ENCODE data around the gene GABBR1.
"Not testable (repeated sequence)": the region's sequence is repeated elsewhere in the genome, so short reads cannot be mapped to it uniquely, and the experiment has no call there.

The GABBR1 gene

GRCh38 chr6:29632789-29633533, at the start of gene GABBR1:
TSS of gene GABBR1 (minus strand) at chr6:29633183. CDS start at chr6:29632385, 798 bp downstream.
- peak; percentile 87 for DNase-seq (ENCODE audit: low spot score)

DNA sequence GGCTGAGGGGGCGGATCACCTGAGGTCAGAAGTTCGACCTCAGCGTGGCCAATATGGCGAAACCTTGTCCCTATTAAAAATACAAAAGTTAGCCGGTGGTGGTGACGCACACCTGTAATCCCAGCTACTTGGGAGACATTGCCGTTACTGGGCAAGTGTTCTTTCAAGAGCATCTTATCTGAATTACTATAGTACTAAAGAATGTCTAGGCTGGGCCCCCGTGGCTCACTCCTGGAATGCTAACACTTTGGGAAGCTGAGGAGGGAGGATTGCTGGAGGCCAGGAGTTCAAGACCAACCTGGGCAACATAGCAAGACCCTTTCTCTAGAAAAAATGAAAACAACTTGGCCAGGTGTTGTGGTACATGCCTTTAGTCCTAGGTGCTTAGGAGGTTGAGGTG, 48.8 kb upstream of the GABBR1 start:
- no peak for DNase-seq (ENCODE audit: low spot score)

DNA sequence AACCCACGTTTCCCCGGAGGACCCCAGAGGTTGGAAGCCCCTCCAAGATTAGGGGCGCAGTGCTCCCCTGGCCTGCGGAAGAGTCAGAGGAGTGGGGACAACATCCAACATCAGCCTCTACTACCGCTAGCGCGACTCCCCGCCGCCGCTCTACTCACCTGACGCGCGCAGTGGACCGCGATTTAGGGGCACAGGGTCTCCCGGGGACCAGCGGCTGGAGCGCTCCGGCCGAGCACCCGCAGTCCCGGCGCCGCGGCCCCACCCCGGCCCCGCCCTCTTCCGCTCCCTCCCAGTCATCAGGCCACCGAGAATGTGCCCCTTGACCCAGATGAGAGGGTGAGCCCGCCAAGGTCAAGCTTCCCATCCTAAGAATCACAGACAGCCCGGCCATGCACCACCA, 47.9 kb upstream of the GABBR1 start, which contains the start of gene ZFP57:
Gene ZFP57, minus strand, starts transcription at position 249 of the 400 bp plus-strand sequence. CDS start 4,149 bp downstream, outside the sequence.
- no peak for DNase-seq (ENCODE audit: low spot score)

- DNase-seq (ENCODE audit: low spot score) = no peak
Observed at GRCh38 chr6:29680416-29680815, 47.4 kb upstream of the GABBR1 start.

GRCh38 chr6:29679962-29680361, 47.0 kb upstream of the GABBR1 start:
- DNase-seq (ENCODE audit: low spot score) = no peak

DNA sequence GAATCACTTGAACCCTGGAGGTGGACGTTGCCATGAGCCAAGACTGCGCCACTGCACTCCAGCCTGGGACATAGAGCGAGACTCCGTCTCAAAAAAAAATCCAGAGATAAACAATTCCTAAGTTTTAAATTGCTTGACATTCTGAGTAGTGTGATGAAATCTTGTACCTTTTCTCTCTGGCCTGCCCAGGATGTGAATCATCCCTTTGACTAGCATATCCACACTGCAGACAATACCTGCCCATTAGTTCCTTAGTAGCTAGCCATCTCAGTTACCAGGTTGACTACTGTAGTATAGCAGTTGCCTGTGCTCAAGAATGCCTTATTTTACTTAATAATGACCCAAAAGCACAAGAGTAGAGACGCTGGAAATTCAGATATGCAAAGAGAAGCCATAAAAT, 45.1 kb upstream of the GABBR1 start:
- peak; percentile 79 for DNase-seq (ENCODE audit: low spot score)

DNA sequence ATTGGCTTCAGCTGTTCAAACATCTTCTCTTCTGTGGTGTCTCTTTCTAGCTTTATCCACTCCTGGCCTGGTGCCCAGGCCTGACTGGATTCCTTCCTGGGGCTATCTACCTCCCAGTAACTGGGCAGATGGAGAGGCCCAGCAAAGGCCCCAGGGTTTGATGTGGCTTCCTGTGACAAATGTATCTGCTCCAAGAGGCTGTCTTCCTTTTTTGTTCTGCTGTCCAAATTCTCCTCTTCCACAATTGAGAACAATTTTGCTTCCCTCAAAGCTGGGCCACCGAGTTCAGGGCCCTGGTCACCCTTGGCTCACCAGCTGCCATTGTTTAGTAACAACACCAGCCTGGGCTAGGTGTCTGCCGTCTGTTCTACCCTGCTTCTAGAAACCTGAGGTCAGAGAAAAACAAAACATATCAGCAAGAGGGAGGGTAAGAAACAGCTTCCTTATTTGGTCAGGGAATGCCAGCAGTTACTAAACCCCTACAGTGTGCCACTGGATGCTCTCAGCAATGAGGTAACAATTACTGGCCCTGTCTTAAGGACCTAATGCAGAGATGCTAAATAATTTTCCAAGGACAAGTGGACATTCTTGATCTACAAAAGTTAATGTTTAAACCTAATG, 44.1 kb upstream of the GABBR1 start:
- DNase-seq (ENCODE audit: low spot score) = peak; percentile 90

DNA sequence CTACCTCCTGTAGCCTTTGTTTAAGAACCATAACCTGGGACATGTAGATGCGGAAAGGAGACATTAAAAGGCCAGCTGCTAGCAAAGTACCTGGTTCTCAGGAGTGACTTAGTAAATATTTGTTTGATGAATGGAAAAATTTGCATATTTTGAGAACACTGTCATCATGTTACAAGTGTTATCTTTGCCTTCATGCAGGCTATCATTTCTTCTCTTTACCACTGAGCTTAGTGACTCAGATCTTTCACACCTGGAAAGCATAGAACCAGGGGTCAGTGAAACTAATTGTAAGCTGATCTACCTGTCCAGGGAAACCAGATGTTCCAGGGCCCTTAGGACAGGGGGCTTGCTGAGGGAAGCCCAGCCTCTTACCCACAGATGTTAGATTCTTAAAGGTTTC, 42.6 kb upstream of the GABBR1 start:
- DNase-seq (ENCODE audit: low spot score) = peak; percentile 14

- no peak for DNase-seq (ENCODE audit: low spot score)
Observed at GRCh38 chr6:29674008-29674407, 41.0 kb upstream of the GABBR1 start.

DNA sequence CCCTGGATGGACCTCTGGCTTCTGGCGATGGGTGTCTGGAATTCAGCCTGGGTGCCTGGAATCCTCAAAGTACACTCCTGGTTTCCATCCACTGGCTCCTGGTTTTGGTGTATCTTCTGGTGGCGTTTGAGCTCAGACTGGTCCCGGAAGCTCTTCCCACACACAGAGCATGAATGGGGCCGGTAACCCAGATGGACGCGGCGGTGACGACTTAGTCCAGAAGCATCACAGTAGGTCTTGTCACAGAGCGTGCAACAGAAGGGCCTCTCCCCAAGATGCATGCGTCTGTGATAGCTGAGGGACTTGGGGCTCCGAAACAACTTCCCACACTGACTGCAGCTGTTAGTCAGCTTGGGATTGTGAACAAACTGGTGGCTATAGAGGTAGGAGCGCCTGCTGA, 40.2 kb upstream of the GABBR1 start:
- no peak for DNase-seq (ENCODE audit: low spot score)

DNA sequence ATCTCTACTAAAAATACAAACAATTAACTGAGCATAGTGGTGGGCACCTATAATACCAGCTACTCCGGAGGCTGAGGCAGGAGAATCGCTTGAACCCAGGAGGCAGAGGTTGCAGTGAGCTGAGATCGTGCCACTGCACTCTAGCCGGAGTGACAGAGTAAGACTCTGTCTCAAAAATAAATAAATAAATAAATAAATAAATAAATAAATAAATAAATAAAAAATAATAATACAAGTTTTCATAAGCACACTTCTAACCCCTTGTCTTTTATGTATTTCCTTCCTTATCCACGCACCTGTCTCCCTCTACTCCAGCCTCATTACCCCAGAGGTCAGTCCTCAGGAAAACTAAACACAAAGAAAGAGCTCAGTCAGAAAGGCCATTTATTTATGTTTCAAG, 39.1 kb upstream of the GABBR1 start:
- DNase-seq (ENCODE audit: low spot score) = not testable (repeated sequence)

DNA sequence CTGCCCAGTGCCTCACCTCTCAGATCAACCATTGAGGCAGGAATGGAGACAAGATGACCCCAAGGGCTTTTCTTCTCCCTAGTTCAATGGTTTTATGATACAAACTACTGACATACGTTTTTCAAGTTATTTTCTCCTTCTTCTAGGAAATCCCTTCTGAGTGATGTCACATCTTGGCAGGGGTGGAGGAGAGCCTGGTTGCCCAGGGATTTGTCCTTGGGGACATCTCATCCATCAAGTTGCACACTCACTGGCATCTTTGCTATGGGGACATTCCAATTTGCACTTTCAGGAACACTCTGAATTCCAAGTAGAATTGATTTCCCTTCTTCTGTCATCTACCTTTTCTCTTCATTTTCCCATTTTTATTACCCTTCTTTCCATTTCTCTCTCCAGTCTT, 38.0 kb upstream of the GABBR1 start:
- DNase-seq (ENCODE audit: low spot score) = no peak

GRCh38 chr6:29667158-29667557, 34.2 kb upstream of the GABBR1 start:
- DNase-seq (ENCODE audit: low spot score) = no peak

GRCh38 chr6:29666826-29667130, 33.8 kb upstream of the GABBR1 start:
- no peak for DNase-seq (ENCODE audit: low spot score)

DNA sequence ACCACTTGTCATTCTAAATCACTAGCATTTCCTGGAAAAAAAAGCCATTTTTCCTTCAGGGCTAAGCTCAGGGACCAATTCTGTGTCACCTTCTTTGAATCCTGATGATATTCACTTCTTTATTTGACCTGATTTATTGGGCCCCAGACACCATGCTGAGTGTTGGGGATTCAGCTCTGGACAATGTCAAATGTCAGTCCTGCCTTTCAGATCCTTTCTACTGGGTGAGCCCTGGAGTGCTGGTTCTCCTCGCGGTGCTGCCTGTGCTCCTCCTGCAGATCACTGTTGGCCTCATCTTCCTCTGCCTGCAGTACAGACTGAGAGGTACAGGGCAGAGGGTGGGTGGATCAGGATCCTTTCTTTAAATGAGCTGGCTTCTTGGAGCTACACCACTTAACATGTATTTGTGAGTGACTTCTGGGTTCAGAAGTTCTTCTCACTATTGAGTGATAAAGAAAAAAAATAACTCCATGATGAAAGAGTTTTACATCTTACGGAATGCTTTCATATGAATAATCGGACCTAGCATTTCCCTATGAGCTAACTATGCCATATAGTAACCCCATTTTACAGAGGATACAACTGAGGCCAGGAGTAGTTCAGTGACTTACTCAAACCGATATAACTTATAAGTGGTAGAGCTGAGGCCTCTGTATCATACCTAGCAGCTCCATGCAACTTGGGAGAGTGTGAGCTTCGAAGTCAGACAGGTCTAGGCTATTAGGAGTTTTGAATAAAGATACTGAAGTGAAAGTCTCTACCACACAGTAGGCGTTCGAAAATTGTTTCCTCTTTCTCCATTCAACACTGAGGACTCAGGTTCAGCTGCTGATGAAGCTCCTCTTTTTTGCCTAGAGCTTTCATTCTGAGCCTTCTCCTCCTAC, 33.2 kb upstream of the GABBR1 start:
- DNase-seq (ENCODE audit: low spot score) = no peak

GRCh38 chr6:29663300-29664042, 30.5 kb upstream of the GABBR1 start:
- DNase-seq (ENCODE audit: low spot score) = no peak

DNA sequence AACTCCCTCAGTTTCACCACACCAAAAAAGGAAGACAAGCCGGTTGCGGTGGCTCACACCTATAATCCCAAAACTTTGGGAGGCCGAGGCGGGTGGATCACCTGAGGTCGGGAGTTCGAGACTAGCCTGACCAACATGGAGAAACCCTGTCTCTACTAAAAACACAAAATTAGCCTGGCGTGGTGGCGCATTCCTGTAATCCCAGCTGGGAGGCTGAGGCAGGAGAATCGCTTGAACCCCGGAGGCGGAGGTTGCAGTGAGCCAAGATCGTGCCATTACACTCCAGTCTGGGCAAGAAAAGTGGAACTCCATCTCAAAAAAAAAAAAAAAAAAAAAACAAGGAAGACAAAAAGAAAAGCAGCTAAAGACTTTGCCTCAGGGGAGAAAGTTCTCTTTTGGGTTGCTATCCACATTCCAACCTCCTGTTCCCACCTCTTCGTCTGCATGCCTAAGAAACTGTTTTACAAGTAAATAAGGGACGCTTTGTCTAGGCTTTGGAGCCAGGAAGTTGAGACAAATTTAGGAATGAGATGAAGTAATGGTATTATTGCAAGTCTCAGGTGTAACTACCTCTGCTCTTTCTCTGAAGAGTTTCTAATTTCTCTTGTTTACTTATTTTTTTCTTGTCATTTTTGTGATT, 28.6 kb upstream of the GABBR1 start:
- peak; percentile 30 for DNase-seq (ENCODE audit: low spot score)

GRCh38 chr6:29661071-29661470, 28.1 kb upstream of the GABBR1 start:
- no peak for DNase-seq (ENCODE audit: low spot score)

DNA sequence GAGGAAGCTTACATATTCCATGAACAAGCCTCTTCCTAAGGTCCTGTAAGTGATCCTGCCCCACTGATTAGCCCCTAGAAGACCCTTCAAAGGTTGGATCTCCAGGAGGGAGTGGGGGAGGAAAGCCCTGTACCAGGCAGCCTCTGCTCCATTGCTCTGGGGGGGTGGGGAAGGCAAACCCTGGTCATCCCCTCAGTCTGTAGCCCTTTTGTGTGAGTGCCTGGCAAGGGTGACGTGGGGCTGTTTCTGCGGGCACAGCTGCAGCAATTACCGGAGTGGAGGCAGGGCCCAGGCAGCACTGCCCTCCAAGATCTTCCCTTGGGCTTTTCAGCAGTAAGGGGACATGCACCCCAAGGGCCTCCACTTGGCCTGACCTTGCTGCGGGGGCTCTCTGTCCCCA, 23.8 kb upstream of the GABBR1 start, which contains the start of gene MOG:
Gene MOG, plus strand, starts transcription at position 295 of the 400 bp plus-strand sequence. CDS start 118 bp downstream, outside the sequence.
- no peak for DNase-seq (ENCODE audit: low spot score)

- no peak for DNase-seq (ENCODE audit: low spot score)
Observed at GRCh38 chr6:29656157-29656556, 23.2 kb upstream of the GABBR1 start.

- no peak for DNase-seq (ENCODE audit: low spot score)
Observed at GRCh38 chr6:29655658-29656057, 22.7 kb upstream of the GABBR1 start.
